Panc1 (cell line): ENCODE results near the gene JSRP1. TPM values are rescaled to one million over a fixed set of nuclear protein-coding genes. Genes with fewer than 3 reads are reported as not detected.

ENCODE experiments used
- ATAC-seq: fragments of 200-7000 bp; cut with Tn5 transposase; 2 replicates; pipeline ENCODE4 v1.9.1; 2020; ENCODE audit warnings: mild to moderate bottlenecking, moderate library complexity
- BruUV-seq: library from RNA; stranded (reverse); fragments of 400-500 nt; replicated peaks from 2 replicates; lab custom pipeline; 2021; lab: Mats Ljungman, UMichigan
- CTCF ChIA-PET: fragments of 300-600 bp; sonication (Branson Sonifier 250); formaldehyde crosslinking; loops from one replicate; lab custom pipeline; 2022; ENCODE audit warnings: antibody characterized with exemption; lab: Charles Lee
- POLR2A ChIA-PET: fragments of 300-600 bp; sonication (Branson Sonifier 250); formaldehyde crosslinking; loops from one replicate; lab custom pipeline; 2022; ENCODE audit warnings: antibody characterized with exemption; lab: Charles Lee
- DNase-seq: peaks from one replicate; pipeline ENCODE4 v3.0.0-alpha.2; 2010; ENCODE audit warnings: low read depth, low spot score
- H3K27ac ChIP-seq: 2 replicates; pipeline ENCODE4 v1.5.1; 2011; ENCODE audit warnings: mild to moderate bottlenecking, low read length, inconsistent platforms
- H3K27me3 ChIP-seq: fragments of 200-500 bp; sonication (Bioruptor generic); 2 replicates; pipeline ENCODE4 v1.6.0; 2014; ENCODE audit warnings: low read length, inconsistent platforms; ENCODE audit not compliant: control insufficient read depth, insufficient read depth
- H3K36me3 ChIP-seq: fragments of 200-500 bp; sonication (Bioruptor generic); 2 replicates; pipeline ENCODE4 v1.5.1; 2014; ENCODE audit warnings: inconsistent platforms, mild to moderate bottlenecking, low read length, moderate library complexity; ENCODE audit not compliant: control insufficient read depth, insufficient read depth
- H3K4me1 ChIP-seq: 2 replicates; pipeline ENCODE4 v1.5.1; 2011; ENCODE audit warnings: inconsistent platforms, mild to moderate bottlenecking, low read length, moderate library complexity; ENCODE audit not compliant: control insufficient read depth, insufficient read depth
- H3K4me3 ChIP-seq, 2 experiments: 2 replicates each; pipeline ENCODE4 v1.5.1; 2011 to 2012; ENCODE audit warnings: low read depth in 2 of 2, low read length in 2 of 2, mild to moderate bottlenecking in 2 of 2, inconsistent platforms in 1 of 2, moderate library complexity in 1 of 2
- H3K9me3 ChIP-seq: fragments of 200-500 bp; sonication (Bioruptor generic); 2 replicates; pipeline ENCODE4 v1.5.1; 2014; ENCODE audit warnings: low read depth, mild to moderate bottlenecking, inconsistent platforms, low read length, moderate library complexity; ENCODE audit not compliant: control insufficient read depth, insufficient read depth
- POLR2AphosphoS5 ChIP-seq: IDR thresholded peaks from 2 replicates; pipeline ENCODE4 v1.6.1; 2012; ENCODE audit warnings: mild to moderate bottlenecking, low read depth, low read length, moderate library complexity
- SIN3A ChIP-seq: IDR thresholded peaks from 2 replicates; pipeline ENCODE4 v1.6.1; 2012; ENCODE audit warnings: low read depth, mild to moderate bottlenecking, low read length, moderate library complexity, borderline replicate concordance; ENCODE audit not compliant: insufficient read depth
- TCF7L2 ChIP-seq: IDR thresholded peaks from 2 replicates; pipeline ENCODE4 v1.6.1; 2011; ENCODE audit warnings: mild to moderate bottlenecking, low read depth, low read length, inconsistent platforms
- in situ Hi-C: cut with HindIII; loops from 2 replicates; pipeline ENCODE4 v1.10.0; 2016; ENCODE audit warnings: low sequenced_read_pairs, low pct_unique_long_range_greater_than_20kb
- intact Hi-C: fragments of 100-400 bp; cut with micrococcal nuclease; formaldehyde crosslinking; loops from one replicate; pipeline ENCODE4 v1.10.0; 2022; ENCODE audit not compliant: unreplicated experiment
- total RNA-seq: library from RNA; stranded (reverse); gene quantifications from one replicate; pipeline ENCODE4 v1.2.1, GENCODE V29; 2021; ENCODE audit not compliant: unreplicated experiment
- TF ChIP-seq, protein P1 (sequence below): fragments of 450-650 bp; IDR thresholded peaks from 2 replicates; pipeline ENCODE4 v1.5.1; 2017; ENCODE audit warnings: mild to moderate bottlenecking
- TF ChIP-seq, protein P2 (sequence below), 2 experiments: IDR thresholded peaks; 2 replicates each; pipeline ENCODE4 v1.6.1; 2011 to 2012; ENCODE audit warnings: low read depth in 2 of 2, control low read depth in 1 of 2, low read length in 1 of 2, mild to moderate bottlenecking in 1 of 2, moderate library complexity in 1 of 2; ENCODE audit not compliant: insufficient read depth in 1 of 2

The JSRP1 gene
- total RNA-seq, 1 experiment from 2014 or later: 0.51 TPM

- ATAC-seq (no peak), DNase-seq (no peak)
- no peak overlapping the region for H3K4me3 ChIP-seq
- CTCF ChIA-PET: no interaction called here
- in situ Hi-C loops (no loop called here), intact Hi-C loops (no loop called here)
- H3K27ac ChIP-seq: no peak overlapping the region
- H3K9me3 ChIP-seq: no peaks in the 10 kb centered on the region
- BruUV-seq: no TSS peak
- no peaks in the 10 kb centered on the region for H3K36me3 ChIP-seq
- H3K27me3 ChIP-seq: no peaks in the 10 kb centered on the region
- TF ChIP-seq, protein P1, sequence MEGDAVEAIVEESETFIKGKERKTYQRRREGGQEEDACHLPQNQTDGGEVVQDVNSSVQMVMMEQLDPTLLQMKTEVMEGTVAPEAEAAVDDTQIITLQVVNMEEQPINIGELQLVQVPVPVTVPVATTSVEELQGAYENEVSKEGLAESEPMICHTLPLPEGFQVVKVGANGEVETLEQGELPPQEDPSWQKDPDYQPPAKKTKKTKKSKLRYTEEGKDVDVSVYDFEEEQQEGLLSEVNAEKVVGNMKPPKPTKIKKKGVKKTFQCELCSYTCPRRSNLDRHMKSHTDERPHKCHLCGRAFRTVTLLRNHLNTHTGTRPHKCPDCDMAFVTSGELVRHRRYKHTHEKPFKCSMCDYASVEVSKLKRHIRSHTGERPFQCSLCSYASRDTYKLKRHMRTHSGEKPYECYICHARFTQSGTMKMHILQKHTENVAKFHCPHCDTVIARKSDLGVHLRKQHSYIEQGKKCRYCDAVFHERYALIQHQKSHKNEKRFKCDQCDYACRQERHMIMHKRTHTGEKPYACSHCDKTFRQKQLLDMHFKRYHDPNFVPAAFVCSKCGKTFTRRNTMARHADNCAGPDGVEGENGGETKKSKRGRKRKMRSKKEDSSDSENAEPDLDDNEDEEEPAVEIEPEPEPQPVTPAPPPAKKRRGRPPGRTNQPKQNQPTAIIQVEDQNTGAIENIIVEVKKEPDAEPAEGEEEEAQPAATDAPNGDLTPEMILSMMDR: no peak
- POLR2A ChIA-PET: interaction anchor here (0.9 kb wide), 1 partner anchor 108 kb away, joined by 3 read pairs; no protein-coding TSS in a partner anchor
- no peaks in the 10 kb centered on the region for H3K4me1 ChIP-seq
Measured at GRCh38 chr19:2283835-2284507, 27.8 kb upstream of the JSRP1 start.

- no peaks in the 10 kb centered on the region for H3K27me3 ChIP-seq
- H3K27ac ChIP-seq: no peak overlapping the region
- in situ Hi-C loops: no loop called here
- no peaks in the 10 kb centered on the region for H3K36me3 ChIP-seq
- H3K4me1 ChIP-seq: no peaks in the 10 kb centered on the region
- H3K4me3 ChIP-seq: no peak overlapping the region
- ATAC-seq: no peak
- DNase-seq: no peak
- CTCF ChIA-PET: no interaction called here
- BruUV-seq: no TSS peak
- TF ChIP-seq, protein P2, sequence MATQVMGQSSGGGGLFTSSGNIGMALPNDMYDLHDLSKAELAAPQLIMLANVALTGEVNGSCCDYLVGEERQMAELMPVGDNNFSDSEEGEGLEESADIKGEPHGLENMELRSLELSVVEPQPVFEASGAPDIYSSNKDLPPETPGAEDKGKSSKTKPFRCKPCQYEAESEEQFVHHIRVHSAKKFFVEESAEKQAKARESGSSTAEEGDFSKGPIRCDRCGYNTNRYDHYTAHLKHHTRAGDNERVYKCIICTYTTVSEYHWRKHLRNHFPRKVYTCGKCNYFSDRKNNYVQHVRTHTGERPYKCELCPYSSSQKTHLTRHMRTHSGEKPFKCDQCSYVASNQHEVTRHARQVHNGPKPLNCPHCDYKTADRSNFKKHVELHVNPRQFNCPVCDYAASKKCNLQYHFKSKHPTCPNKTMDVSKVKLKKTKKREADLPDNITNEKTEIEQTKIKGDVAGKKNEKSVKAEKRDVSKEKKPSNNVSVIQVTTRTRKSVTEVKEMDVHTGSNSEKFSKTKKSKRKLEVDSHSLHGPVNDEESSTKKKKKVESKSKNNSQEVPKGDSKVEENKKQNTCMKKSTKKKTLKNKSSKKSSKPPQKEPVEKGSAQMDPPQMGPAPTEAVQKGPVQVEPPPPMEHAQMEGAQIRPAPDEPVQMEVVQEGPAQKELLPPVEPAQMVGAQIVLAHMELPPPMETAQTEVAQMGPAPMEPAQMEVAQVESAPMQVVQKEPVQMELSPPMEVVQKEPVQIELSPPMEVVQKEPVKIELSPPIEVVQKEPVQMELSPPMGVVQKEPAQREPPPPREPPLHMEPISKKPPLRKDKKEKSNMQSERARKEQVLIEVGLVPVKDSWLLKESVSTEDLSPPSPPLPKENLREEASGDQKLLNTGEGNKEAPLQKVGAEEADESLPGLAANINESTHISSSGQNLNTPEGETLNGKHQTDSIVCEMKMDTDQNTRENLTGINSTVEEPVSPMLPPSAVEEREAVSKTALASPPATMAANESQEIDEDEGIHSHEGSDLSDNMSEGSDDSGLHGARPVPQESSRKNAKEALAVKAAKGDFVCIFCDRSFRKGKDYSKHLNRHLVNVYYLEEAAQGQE (IDR thresholded peaks at IDR 0.05; ENCODE audit: insufficient read depth in 1 of 2, low read depth in 2 of 2, low read length in 1 of 2): no peak
- no peak for TF ChIP-seq TCF7L2
- TF ChIP-seq SIN3A: no peak
- TF ChIP-seq, protein P1: no peak
- no peak for TF ChIP-seq POLR2AphosphoS5
- intact Hi-C loops: no loop called here
- no peaks in the 10 kb centered on the region for H3K9me3 ChIP-seq
- POLR2A ChIA-PET: interaction anchor here (0.7 kb wide), 2 partner anchors 48 to 317 kb away, joined by 3 read pairs; no protein-coding TSS in a partner anchor
Measured at GRCh38 chr19:2282862-2283237, 26.6 kb upstream of the JSRP1 start.
